ENCODE results near the gene FGL2. TPM values are rescaled to one million over a fixed set of nuclear protein-coding genes. Genes with fewer than 3 reads are reported as not detected.

FGL2 gene, protein sequence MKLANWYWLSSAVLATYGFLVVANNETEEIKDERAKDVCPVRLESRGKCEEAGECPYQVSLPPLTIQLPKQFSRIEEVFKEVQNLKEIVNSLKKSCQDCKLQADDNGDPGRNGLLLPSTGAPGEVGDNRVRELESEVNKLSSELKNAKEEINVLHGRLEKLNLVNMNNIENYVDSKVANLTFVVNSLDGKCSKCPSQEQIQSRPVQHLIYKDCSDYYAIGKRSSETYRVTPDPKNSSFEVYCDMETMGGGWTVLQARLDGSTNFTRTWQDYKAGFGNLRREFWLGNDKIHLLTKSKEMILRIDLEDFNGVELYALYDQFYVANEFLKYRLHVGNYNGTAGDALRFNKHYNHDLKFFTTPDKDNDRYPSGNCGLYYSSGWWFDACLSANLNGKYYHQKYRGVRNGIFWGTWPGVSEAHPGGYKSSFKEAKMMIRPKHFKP
- total RNA-seq (1 to 10 TPM; 1.5 to 1.6 TPM), total RNA-seq (0.05 to 138 (median 16.1) reads per million in 172 experiments)
- 92.9 TPM for polyA plus RNA-seq (2013, experiment 1 of 2)
- 39.7 TPM for polyA plus RNA-seq (2013, experiment 2 of 2)

DNA sequence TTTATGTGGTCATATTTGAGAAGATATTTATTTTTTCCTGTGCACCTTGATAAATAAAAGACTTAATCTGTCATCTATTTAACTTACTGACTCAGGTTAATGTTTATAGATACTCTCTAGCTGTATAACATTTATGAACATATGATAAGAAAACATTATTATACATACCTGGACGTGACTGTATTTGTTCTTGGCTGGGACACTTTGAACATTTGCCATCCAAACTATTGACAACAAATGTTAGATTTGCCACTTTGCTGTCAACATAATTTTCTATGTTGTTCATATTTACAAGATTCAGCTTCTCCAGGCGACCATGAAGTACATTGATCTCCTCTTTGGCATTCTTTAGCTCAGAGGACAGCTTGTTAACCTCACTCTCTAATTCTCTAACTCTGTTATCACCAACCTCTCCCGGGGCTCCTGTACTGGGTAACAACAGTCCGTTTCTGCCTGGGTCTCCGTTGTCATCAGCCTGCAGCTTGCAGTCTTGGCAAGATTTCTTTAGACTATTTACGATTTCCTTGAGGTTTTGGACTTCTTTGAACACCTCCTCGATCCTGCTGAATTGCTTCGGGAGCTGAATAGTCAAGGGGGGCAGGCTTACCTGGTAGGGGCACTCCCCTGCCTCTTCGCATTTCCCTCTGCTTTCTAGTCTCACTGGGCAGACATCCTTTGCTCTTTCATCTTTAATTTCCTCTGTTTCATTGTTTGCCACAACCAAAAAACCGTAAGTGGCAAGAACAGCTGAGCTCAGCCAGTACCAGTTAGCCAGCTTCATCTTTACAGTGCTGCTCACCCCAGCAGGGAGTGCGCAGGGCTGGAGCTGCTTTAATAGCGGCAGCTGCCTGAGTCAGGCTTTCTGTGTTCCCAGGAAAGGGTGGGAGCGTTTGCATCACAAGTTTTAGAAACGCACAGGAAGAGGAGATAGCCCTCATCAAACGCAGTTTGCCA lies at the start of gene FGL2:
Gene FGL2 (minus strand): TSS at position 807 of the 954 bp plus-strand sequence. CDS start 26 bp downstream, at position 781.
- Mint-ChIP-seq H3K36me3 (ENCODE audit: low read depth) (no peaks in the 10 kb centered on the region), H3K27ac (peak within 1 kb of the TSS; percentile 67), H3K9me3 (no peaks in the 10 kb centered on the region), H3K4me1 (ENCODE audit: low read depth) (peaks cover 36% of the 10 kb centered on the region), H3K27me3 (no peaks in the 10 kb centered on the region), H3K4me3 (peak within 1 kb of the TSS; percentile 83)
- Histone ChIP-seq H3K9me3 (ENCODE audit: control insufficient read depth in 1 of 2, insufficient read depth in 1 of 2, low read length in 2 of 2) (no peaks in the 10 kb centered on the region), H3K27ac (ENCODE audit: low read depth in 1 of 2, low read length in 2 of 2) (peak within 1 kb of the TSS; percentile 14 to 65), H3K4me1 (ENCODE audit: insufficient read depth, low read length) (peaks cover 11% of the 10 kb centered on the region), H3K4me3 (ENCODE audit: low read length) (peak within 1 kb of the TSS; percentile 66), H3K27me3 (ENCODE audit: control insufficient read depth in 1 of 2, insufficient read depth in 2 of 2, low read length in 2 of 2) (no peaks in the 10 kb centered on the region), H3K36me3 (ENCODE audit: insufficient read depth, low read length) (no peaks in the 10 kb centered on the region)
- ChIA-PET POLR2A (interaction anchor here (1.2 to 2.0 kb wide), 3 partner anchors 10 to 77 kb away, joined by 4 to 6 read pairs (median 4); partner anchors contain the start of gene CCDC146), CTCF (interaction anchor here (1.5 to 2.2 kb wide), 2 partner anchors 45 to 48 kb away, joined by 3 to 5 read pairs; no protein-coding TSS in a partner anchor)
- TF ChIP-seq, protein P1, sequence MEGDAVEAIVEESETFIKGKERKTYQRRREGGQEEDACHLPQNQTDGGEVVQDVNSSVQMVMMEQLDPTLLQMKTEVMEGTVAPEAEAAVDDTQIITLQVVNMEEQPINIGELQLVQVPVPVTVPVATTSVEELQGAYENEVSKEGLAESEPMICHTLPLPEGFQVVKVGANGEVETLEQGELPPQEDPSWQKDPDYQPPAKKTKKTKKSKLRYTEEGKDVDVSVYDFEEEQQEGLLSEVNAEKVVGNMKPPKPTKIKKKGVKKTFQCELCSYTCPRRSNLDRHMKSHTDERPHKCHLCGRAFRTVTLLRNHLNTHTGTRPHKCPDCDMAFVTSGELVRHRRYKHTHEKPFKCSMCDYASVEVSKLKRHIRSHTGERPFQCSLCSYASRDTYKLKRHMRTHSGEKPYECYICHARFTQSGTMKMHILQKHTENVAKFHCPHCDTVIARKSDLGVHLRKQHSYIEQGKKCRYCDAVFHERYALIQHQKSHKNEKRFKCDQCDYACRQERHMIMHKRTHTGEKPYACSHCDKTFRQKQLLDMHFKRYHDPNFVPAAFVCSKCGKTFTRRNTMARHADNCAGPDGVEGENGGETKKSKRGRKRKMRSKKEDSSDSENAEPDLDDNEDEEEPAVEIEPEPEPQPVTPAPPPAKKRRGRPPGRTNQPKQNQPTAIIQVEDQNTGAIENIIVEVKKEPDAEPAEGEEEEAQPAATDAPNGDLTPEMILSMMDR (IDR thresholded peaks at IDR 0.05): no peak
- peak; percentile 8 to 67 (median 20) for DNase-seq
- ATAC-seq (ENCODE audit: poor library complexity): peak; percentile 89
- intact Hi-C loops (cut with DNase I, micrococcal nuclease): loop anchor here in 1 of 2 experiments (10.0 kb wide), 1 partner anchor 236 kb away; no protein-coding TSS in a partner anchor

DNA sequence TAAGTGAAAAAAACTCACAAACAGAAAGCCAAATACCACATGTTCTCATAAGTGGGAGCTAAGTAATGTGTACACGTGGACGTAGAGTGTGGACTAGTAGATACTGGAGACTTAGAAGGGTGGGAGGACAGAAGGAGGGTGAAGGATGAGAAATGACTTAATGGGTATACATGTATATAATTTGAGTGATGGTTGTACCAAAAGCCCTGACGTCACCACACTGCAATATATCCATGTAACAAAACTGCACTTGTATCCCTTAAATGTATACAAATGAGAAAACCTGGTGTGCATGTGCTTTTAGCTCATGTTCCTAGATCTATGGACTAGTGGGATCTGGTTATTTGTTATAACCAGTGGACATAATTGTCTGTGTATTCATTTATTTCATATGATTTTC lies 48.5 kb upstream of the FGL2 start:
- H3K27me3 Mint-ChIP-seq: no peaks in the 10 kb centered on the region
- TF ChIP-seq, protein P1 (IDR thresholded peaks at IDR 0.05): no peak
- CTCF ChIA-PET: interaction anchor here (1.4 kb wide), 1 partner anchor 84 kb away, joined by 4 read pairs; no protein-coding TSS in a partner anchor
- no peak for ATAC-seq (ENCODE audit: poor library complexity)
- H3K27ac Mint-ChIP-seq: no peak overlapping the region
- H3K27ac ChIP-seq (ENCODE audit: low read depth in 1 of 2, low read length in 2 of 2): no peak overlapping the region
- no peaks in the 10 kb centered on the region for H3K9me3 Mint-ChIP-seq
- no peaks in the 10 kb centered on the region for H3K36me3 ChIP-seq (ENCODE audit: insufficient read depth, low read length)
- no peaks in the 10 kb centered on the region for H3K27me3 ChIP-seq (ENCODE audit: control insufficient read depth in 1 of 2, insufficient read depth in 2 of 2, low read length in 2 of 2)
- no peak overlapping the region for H3K4me3 Mint-ChIP-seq
- no peaks in the 10 kb centered on the region for H3K4me1 Mint-ChIP-seq (ENCODE audit: low read depth)
- no peak for DNase-seq
- intact Hi-C loops (cut with DNase I, micrococcal nuclease): loop anchor here in 1 of 2 experiments (5.0 to 10.0 kb wide), 2 partner anchors 84 to 733 kb away; partner anchors contain the start of gene UPK3B
- no peaks in the 10 kb centered on the region for H3K36me3 Mint-ChIP-seq (ENCODE audit: low read depth)
- H3K4me3 ChIP-seq (ENCODE audit: low read length): no peak overlapping the region
- POLR2A ChIA-PET: interaction anchor here (2.2 kb wide), 1 partner anchor 126 kb away, joined by 15 read pairs; the partner anchor contains the start of gene CCDC146
- no peaks in the 10 kb centered on the region for H3K9me3 ChIP-seq (ENCODE audit: control insufficient read depth in 1 of 2, insufficient read depth in 1 of 2, low read length in 2 of 2)
- no peaks in the 10 kb centered on the region for H3K4me1 ChIP-seq (ENCODE audit: insufficient read depth, low read length)
